OCI-LY3 (cell line): ENCODE measurements around the gene BFSP1.

Experiments used
- H2AFZ ChIP-seq: fragments of 200-600, 300-600 bp; shearing (Covaris generic); 2 replicates; pipeline ENCODE4 v1.6.0; 2014; ENCODE audit warnings: antibody characterized with exemption, low read depth, low read length
- H3K27ac ChIP-seq: fragments of 200-600, 300-600 bp; sonication (generic); 2 replicates; pipeline ENCODE4 v1.5.1; 2014; ENCODE audit warnings: mild to moderate bottlenecking, low read length, moderate library complexity, mixed read lengths
- H3K27me3 ChIP-seq: fragments of 200-600, 300-600 bp; sonication (generic); 2 replicates; pipeline ENCODE4 v1.6.1; 2014; ENCODE audit warnings: low read depth, low read length, mixed read lengths
- H3K36me3 ChIP-seq: fragments of 200-600, 300-600 bp; sonication (generic); replicated peaks from 2 replicates; pipeline ENCODE3; 2014; ENCODE audit warnings: low read depth, low read length, mixed read lengths
- H3K4me1 ChIP-seq: fragments of 300-600, 200-600 bp; sonication (generic); 2 replicates; pipeline ENCODE4 v1.6.1; 2014; ENCODE audit warnings: low read length, mixed read lengths
- H3K4me2 ChIP-seq: fragments of 200-600, 300-600 bp; sonication (generic); 2 replicates; pipeline ENCODE4 v1.6.1; 2014; ENCODE audit warnings: low read length, mixed read lengths
- H3K4me3 ChIP-seq: fragments of 300-600, 200-600 bp; sonication (generic); 2 replicates; pipeline ENCODE4 v1.5.1; 2014; ENCODE audit warnings: antibody characterized with exemption, mild to moderate bottlenecking, low read length, moderate library complexity
- H3K79me2 ChIP-seq: fragments of 300-600, 200-600 bp; shearing (Covaris generic); 2 replicates; pipeline ENCODE4 v1.6.1; 2014; ENCODE audit warnings: mild to moderate bottlenecking, low read length, mixed read lengths
- H3K9ac ChIP-seq: fragments of 300-600, 200-600 bp; shearing (Covaris generic); 2 replicates; pipeline ENCODE4 v1.6.0; 2014; ENCODE audit warnings: mild to moderate bottlenecking, low read length, moderate library complexity
- H3K9me3 ChIP-seq: fragments of 200-600, 300-600 bp; shearing (Covaris generic); 2 replicates; pipeline ENCODE4 v1.6.1; 2014; ENCODE audit warnings: low read length, mixed read lengths; ENCODE audit not compliant: insufficient read depth
- H4K20me1 ChIP-seq: fragments of 200-600, 300-600 bp; sonication (generic); 2 replicates; pipeline ENCODE4 v1.6.1; 2016; ENCODE audit warnings: low read length, mixed read lengths; ENCODE audit not compliant: insufficient read depth
- CTCF ChIP-seq: fragments of 200-600, 300-600 bp; sonication (generic); IDR thresholded peaks from 2 replicates; pipeline ENCODE4 v1.5.1; 2014; ENCODE audit warnings: antibody characterized with exemption, low read length, low read depth
- EZH2phosphoT487 ChIP-seq: fragments of 200-600 bp; shearing (Covaris generic); IDR thresholded peaks from 2 replicates; pipeline ENCODE4 v1.6.1; 2018; ENCODE audit warnings: antibody characterized with exemption, mixed run types, low read depth

BFSP1 gene

GRCh38 chr20:17495826-17496225 is 35.4 kb downstream of the BFSP1 start:
- no peak overlapping the region for H3K4me3 ChIP-seq
- no peaks in the 10 kb centered on the region for H3K79me2 ChIP-seq
- H3K4me1 ChIP-seq, result no peaks in the 10 kb centered on the region
- no peak overlapping the region for H3K27ac ChIP-seq
- H3K9me3 ChIP-seq, result no peaks in the 10 kb centered on the region
- no peak overlapping the region for H3K9ac ChIP-seq
- H2AFZ ChIP-seq, result no peak overlapping the region
- no peak for TF ChIP-seq EZH2phosphoT487
- no peak for TF ChIP-seq CTCF
- H3K4me2 ChIP-seq, result no peak overlapping the region
- peaks cover 8% of the 10 kb centered on the region; the same call in 1 of the 2 replicates for H3K27me3 ChIP-seq
- no peaks in the 10 kb centered on the region for H3K36me3 ChIP-seq
- H4K20me1 ChIP-seq, result no peaks in the 10 kb centered on the region

GRCh38 chr20:17494201-17494600 is 37.0 kb downstream of the BFSP1 start:
- Histone ChIP-seq H4K20me1 (no peaks in the 10 kb centered on the region), H3K9ac (no peak overlapping the region), H3K36me3 (no peaks in the 10 kb centered on the region), H2AFZ (no peak overlapping the region), H3K27ac (no peak overlapping the region), H3K4me3 (no peak overlapping the region), H3K79me2 (no peaks in the 10 kb centered on the region), H3K27me3 (peaks cover 8% of the 10 kb centered on the region; the same call in 1 of the 2 replicates), H3K4me2 (no peak overlapping the region), H3K4me1 (no peaks in the 10 kb centered on the region), H3K9me3 (no peaks in the 10 kb centered on the region)
- TF ChIP-seq EZH2phosphoT487, result no peak
- TF ChIP-seq CTCF, result no peak

GRCh38 chr20:17493173-17493572 is 38.0 kb downstream of the BFSP1 start:
- H3K4me3 ChIP-seq, result no peak overlapping the region

GRCh38 chr20:17491488-17491887 is 39.7 kb downstream of the BFSP1 start:
- Histone ChIP-seq H3K9ac (no peak overlapping the region), H3K4me2 (no peak overlapping the region), H3K27ac (no peak overlapping the region), H2AFZ (no peak overlapping the region), H3K79me2 (no peaks in the 10 kb centered on the region), H4K20me1 (no peaks in the 10 kb centered on the region), H3K36me3 (no peaks in the 10 kb centered on the region), H3K4me3 (no peak overlapping the region), H3K27me3 (peaks cover 14% of the 10 kb centered on the region), H3K4me1 (no peaks in the 10 kb centered on the region), H3K9me3 (no peaks in the 10 kb centered on the region)
- TF ChIP-seq EZH2phosphoT487 (no peak), CTCF (no peak)

More at GRCh38 chr20:17493173-17493572, 38.0 kb downstream of the BFSP1 start:
- Histone ChIP-seq H3K27ac (no peak overlapping the region), H3K4me2 (no peak overlapping the region), H3K9ac (no peak overlapping the region), H4K20me1 (no peaks in the 10 kb centered on the region), H3K9me3 (no peaks in the 10 kb centered on the region), H3K36me3 (no peaks in the 10 kb centered on the region), H3K79me2 (no peaks in the 10 kb centered on the region), H3K4me1 (no peaks in the 10 kb centered on the region), H3K27me3 (peaks cover 8% of the 10 kb centered on the region; the same call in 1 of the 2 replicates), H2AFZ (no peak overlapping the region)
- TF ChIP-seq EZH2phosphoT487 (no peak), CTCF (no peak)
